ENCODE measurements around the gene CDH1.

GRCh38 chr16:68778551-68779231 is 41.6 kb downstream of the CDH1 start:
- TF ChIP-seq CTCF (IDR thresholded peaks at IDR 0.05) (no peak), POLR2A (IDR thresholded peaks at IDR 0.05) (no peak), POLR2AphosphoS5 (IDR thresholded peaks at IDR 0.05) (no peak), EP300 (IDR thresholded peaks at IDR 0.05) (no peak)
